Islet precursor cell (in vitro differentiated cells): ENCODE data around the gene NPHP4.
A peak's percentile ranks its signal among the peaks of the same experiment; 100 is the strongest.
"Not testable (repeated sequence)": the region's sequence is repeated elsewhere in the genome, so short reads cannot be mapped to it uniquely, and the experiment has no call there.

Source experiments
- DNase-seq: peaks from one replicate; pipeline ENCODE4 v3.0.0-alpha.2; 2018

Gene NPHP4

DNA sequence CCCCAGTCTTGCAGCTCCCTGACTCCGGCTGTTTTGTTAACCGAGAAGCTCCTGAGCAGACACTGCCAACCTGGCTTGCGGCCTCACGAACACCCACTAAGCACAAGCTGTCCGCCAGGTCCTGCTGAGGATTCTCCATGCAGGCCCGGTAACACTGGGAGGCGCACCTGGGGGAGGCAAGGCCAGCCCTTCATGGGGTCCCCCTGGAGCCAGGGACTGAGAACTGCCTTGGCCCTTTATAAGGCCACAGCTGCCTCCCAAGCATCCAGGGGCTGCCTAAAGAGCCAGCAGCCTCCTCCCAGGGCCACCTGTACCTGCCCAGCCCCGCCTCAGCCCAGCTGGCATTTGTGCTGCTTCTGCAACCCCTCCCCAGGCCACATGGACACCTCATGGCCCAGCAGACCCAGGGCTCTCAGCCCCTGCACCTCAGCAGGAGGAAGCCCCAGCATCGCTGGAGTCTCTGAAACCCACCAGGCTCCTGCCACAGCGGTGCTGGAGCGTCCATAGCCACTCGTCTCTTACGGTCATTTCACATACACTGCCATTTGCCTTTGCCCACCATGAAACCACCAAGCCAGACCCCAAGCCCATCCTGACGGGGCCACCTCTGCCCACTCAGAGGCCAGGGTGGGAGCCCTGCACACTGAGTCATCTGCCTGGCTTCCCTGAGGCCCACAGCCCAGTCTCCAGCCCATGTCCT, 82.5 kb downstream of the NPHP4 start:
- DNase-seq, result no peak

DNA sequence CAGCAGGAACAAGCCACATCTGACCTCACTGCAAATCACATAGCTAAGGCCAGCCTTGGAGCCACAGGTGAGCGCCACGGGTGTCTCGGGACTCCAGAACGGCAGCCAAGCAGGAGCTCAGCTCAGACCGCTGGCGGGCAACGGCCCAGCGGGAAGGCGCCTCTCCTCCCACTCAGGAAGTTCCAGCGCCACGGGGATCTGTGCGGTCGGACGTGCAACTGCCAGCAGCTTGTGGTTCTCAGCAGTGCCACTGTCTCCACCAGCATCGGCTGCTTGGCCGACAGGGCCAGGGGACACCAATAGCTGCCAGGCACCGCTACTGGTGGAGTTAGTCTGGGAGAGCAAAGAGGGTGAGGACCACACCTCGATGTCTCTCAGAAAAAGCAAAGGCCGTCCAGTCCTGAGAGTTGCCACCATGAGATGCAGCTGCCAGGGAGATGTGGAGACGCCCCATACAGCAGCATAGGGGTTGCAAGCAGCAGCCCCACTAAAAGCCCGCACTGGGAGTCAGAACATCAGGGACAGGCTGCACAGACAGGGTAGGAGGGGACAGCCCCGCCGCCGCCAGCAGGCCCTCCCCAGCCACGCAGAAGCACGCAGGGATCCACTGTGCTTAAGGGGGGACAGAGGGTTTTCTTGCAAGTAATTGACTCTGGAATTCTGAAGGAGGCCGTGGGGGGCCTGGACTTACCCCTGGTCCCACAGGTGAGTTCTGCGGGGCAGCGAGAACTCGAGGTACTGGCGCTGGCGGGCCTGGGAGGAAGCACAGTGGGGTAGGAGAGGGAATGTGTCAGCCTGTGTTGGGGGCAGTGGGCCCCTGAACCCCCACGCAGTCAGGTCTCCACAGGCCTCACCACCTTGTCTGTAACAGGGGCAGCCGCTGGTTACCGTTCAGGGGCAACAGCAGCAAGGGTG, 83.5 kb downstream of the NPHP4 start:
- DNase-seq, result no peak

- peak; percentile 23 for DNase-seq
Measured at GRCh38 chr1:5907966-5908365, 84.3 kb downstream of the NPHP4 start.

DNA sequence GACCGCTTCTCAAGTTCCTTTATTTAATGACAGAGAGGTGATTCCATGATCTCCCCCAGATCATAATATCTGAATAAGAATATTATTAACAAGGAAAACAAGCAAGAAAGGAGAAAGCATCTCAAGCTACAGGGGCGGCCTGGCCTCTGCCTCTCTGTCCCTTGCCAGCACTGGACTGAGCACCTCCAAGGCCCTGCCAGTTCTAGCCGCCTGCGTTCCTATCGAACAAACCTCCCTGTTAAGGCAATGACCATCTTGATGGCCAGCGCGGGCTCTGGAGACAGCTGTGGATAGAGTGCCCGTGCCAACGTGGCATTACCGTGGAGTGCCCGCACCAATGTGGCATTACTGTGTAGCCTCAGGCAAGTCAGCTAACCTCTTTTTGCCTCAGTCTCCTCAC, 84.8 kb downstream of the NPHP4 start:
- no peak for DNase-seq

DNA sequence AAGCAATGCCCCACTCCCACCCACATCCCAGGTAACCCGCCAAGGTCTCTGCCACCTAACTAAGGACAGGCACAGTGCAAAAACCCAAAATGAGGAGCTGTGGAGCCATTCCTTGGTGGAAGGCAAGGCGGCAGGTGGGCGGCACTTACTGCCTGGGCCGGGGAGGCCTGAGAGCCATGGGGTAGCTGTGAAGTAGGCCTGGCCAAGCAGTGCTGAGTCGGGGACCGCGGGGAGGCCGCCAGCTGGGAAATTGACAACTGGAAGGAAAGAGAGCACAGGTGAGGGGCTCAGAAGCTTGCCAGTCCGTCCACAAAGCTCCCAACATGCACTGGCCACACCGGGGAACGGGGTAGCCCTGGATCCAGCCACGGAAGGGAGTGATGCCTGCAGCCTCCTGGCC, 85.3 kb downstream of the NPHP4 start:
- peak; percentile 42 for DNase-seq

- peak; percentile 28 for DNase-seq
Measured at GRCh38 chr1:5906116-5906515, 86.1 kb downstream of the NPHP4 start.

DNA sequence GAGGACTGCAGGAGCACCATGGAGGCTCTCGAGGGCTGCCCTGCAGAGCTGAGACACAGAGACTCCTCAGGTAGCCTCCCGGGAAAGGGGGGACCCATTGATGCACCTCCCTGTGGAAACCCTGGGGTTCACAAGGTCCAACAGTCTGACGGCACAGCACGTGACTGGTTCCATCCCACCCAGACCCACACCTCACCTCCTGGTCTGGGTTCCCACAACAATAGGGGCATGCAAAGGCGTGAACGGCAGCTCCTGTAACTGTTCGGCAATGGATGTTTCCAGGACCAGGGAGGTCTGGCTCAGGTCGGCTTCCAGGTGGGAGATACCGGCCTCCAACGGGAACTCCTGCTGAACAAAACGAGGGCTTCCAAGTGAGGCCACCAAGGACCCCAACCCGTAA, 86.8 kb downstream of the NPHP4 start:
- peak; percentile 22 for DNase-seq

- DNase-seq, result peak; percentile 45
Measured at GRCh38 chr1:5904551-5904950, 87.7 kb downstream of the NPHP4 start.

DNA sequence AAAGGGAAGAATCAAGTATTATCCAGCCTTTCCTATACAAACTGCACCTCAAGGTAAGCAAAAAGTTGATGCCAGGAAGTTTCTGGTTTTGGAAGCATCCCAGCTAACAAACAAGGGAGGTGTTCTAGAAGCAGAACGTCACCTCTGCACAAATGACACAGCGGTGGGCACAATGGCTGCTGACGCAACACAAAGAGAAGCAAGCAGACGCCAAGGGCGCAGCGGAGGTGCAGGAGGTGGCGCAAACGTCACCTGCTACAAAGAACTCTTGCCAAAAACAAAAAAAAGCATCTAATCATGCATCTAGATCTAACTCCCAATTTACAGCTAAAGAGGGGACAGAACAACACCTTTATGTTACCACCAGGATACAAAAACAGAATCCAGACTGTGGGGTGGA, 88.5 kb downstream of the NPHP4 start:
- DNase-seq, result no peak

DNA sequence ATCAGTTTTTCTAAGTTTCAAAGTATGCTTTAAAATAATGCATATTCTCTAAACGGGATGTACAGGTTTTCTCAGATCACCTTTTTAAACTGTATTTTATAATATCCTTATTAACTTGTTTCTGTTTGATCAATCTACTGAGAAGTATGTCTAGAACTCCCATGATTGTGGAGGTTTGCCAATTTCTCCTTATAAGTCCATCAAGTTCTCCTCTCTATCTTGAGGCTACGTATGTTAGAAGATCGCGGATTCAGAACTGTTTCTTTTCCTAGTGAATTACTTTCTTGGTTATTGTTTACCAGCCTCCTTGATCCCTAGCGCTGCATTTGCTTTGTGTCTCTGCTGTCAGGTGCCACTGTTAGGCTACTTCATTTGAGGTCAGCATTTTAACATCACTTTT, 89.2 kb downstream of the NPHP4 start:
- no peak for DNase-seq

GRCh38 chr1:5901841-5902240, 90.4 kb downstream of the NPHP4 start:
- DNase-seq, result no peak

GRCh38 chr1:5901150-5901549, 91.1 kb downstream of the NPHP4 start:
- no peak for DNase-seq

DNA sequence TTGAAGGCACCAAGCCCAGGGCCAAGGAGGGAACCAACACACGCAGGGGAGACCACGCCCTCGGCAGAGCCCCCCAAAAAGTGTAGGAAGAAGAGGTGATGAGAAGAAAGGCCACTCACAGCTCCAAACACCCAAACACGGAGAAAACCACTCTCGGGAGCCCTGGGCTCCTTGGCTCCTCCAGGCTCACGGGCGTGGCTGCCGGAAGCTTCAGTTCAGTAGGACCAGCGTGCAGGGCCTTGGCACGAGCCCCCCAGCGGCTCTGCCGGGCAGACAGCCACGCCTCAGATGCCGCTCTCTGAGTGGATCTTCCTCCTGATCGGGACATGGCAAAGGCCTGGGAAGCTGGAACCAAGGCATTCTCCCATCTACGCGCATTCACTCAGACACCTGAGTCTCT, 94.0 kb downstream of the NPHP4 start:
- DNase-seq, result no peak

DNA sequence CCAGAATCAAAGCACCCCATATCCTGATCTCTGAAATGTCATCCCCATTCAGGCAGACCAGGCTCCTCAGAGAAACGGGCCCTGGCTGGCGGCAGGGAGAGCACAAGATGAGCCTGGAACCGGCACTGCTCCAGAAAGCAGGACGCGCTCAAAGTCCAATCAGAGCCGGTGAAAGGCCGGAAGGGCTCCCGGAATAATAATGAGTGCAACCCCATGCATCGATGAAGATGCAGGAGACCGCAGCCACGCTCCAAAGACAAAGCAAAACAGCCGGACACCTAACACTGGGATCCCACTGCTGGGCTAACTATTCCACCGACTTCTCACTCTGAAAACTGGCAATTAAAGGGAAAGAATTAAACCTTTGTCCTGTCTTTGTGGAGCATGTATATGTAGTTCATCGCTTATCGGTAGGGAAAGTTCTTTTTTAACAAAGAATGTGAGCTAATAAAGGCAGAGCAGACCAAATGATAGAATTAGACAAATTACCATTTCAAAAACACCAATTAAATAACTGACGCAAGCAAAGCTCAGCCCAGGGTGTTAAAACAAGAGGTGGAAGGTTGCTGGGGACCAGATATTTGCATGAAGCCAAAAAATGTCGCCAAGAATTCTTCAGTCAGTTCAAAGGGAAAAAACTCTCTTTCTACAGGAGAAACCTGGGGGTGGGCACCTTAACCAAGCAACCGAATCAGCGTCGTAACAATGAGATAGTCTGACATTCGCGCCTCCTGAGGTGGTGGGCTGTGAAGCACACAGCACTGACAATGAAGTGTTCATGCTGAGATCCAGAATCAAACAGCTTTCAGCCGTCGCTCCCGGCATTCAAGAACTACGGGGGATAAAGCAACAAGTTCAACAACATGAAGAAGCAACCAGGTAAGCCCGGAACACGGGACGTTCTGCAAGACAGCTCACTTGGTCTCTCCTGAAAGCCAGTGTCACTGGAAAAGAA, 95.2 kb downstream of the NPHP4 start:
- DNase-seq, result no peak

- DNase-seq, result no peak
Measured at GRCh38 chr1:5895446-5896406, 96.5 kb downstream of the NPHP4 start.

GRCh38 chr1:5893699-5894278, 98.4 kb downstream of the NPHP4 start:
- not testable (repeated sequence) for DNase-seq

DNA sequence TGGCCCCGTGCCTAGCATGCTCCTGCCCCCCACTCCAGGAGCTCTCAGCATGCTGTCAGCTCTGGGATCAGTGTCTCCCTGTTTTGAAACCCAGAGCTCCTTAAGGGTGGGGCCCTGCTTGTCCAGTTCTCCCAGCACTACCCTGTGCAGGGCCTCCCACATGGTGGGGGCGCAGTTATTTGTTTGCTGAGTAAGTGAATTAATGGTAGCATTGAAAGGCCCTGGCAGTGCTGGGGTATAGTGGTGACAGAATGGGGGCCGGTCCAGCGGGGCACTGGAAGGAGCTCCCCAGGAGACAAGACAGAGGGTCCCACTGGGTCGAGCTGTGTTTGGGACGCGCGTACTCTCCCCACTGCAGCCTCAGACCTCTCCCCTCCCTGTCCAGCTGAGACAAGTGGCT, 99.9 kb downstream of the NPHP4 start:
- DNase-seq, result no peak

DNA sequence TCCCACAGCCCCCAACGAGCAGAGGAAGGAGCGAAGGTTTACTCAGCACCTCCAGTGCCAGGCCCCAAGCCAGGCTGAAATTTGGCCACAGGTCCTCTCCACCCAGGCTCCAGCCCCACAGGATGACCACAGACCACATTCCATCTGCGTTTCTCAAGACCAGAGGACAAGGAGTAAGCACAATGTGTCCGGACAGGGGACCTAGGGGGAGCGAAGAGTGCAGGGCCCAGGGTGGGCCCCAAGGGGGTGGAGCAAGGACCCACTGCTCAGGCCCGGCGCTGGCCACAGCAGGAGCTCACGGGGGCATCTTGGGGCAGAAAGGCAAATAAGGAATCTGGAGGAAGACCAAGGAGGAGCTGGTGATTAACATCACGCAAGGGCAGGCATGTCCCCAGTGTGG, 100.5 kb downstream of the NPHP4 start:
- no peak for DNase-seq

DNA sequence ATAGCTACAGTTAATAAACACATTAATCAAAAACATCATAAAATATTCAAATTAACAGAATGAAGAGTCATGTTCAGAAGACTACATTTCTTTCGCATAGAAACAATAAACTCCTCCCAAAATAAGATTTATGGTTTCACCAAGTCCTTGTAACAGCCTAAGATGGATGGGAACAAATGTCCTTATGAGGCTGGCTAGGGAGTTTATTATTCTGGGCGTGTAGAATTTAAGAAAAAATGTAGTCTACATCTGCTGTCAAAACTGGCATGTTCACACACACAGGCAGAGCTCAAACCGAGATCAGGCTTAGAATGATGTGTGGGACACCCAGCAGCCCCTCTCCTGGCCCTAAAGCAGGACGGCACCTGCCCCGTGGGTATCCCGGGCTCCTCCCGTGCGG, 101.1 kb downstream of the NPHP4 start:
- DNase-seq, result no peak

- DNase-seq, result no peak
Measured at GRCh38 chr1:5890346-5891106, 101.7 kb downstream of the NPHP4 start.

DNA sequence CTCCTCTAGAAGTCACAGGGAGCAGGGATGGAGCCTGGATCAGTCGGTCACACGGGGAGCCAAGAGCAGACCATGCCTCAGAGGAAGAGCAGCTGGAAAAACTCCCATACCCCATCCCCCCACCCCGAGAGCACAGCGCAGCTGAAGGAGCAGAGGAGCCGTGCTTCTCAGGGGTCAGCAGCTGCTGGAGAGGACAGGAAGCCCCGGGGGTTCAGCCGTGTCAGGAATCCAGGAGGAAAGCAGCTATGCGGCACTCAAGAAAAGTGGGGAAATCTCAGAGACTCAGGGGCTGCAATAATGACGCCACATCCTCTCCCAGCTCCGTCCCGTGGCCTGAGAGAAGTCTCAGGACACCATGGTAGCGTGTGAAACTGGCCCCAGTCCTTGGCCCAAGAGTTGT, 102.3 kb downstream of the NPHP4 start:
- no peak for DNase-seq
